SK-N-MC (cell line): ENCODE measurements around the gene SSH3.

Experiments
- EZH2 ChIP-seq: fragments of 200-600 bp; sonication (generic); IDR thresholded peaks from one replicate; pipeline ENCODE4 v1.6.1; 2017; ENCODE audit warnings: antibody characterized with exemption
- POLR2AphosphoS5 ChIP-seq: IDR thresholded peaks from 2 replicates; pipeline ENCODE4 v1.6.1; 2012; ENCODE audit warnings: mild to moderate bottlenecking, low read depth, low read length, borderline replicate concordance

GRCh38 chr11:67267188-67268080, 35.9 kb upstream of the SSH3 start:
- TF ChIP-seq EZH2 (no peak), POLR2AphosphoS5 (no peak)
